Peyer's patch (tissue), 4 donors: ENCODE measurements around the gene CRHBP.

ENCODE experiments used
- CTCF ChIP-seq, 6 experiments: fragments of 450-650 bp in 4 of 6; fragments of 200-600 bp in 2 of 6; sonication (generic) in 1 of 6; IDR thresholded peaks; one replicate each; pipeline ENCODE4 v1.5.1; 2017 to 2019; ENCODE audit warnings: antibody characterized with exemption in 6 of 6, mild to moderate bottlenecking in 3 of 6, moderate library complexity in 1 of 6
- POLR2A ChIP-seq, 2 donors: fragments of 450-650 bp; IDR thresholded peaks; one replicate each; pipeline ENCODE4 v1.5.1; 2017; ENCODE audit warnings: antibody characterized with exemption in 2 of 2, mild to moderate bottlenecking in 2 of 2, moderate library complexity in 2 of 2

- TF ChIP-seq CTCF (IDR thresholded peaks at IDR 0.05) (no peak), POLR2A (IDR thresholded peaks at IDR 0.05) (no peak)
Observed at GRCh38 chr5:76986825-76987526, 34.1 kb downstream of the CRHBP start.
